Thoracic aorta endothelial cell (primary cell): Measurements from ENCODE around the gene CCDC141. TPM values are rescaled to one million over a fixed set of nuclear protein-coding genes. Genes with fewer than 3 reads are reported as not detected.

Experiments
- total RNA-seq: library from RNA; depleted of rRNA; stranded (reverse); fragments of >200 nt; gene quantifications from 2 replicates; pipeline ENCODE4 v1.2.3, GENCODE V29; 2012

CCDC141 gene, protein sequence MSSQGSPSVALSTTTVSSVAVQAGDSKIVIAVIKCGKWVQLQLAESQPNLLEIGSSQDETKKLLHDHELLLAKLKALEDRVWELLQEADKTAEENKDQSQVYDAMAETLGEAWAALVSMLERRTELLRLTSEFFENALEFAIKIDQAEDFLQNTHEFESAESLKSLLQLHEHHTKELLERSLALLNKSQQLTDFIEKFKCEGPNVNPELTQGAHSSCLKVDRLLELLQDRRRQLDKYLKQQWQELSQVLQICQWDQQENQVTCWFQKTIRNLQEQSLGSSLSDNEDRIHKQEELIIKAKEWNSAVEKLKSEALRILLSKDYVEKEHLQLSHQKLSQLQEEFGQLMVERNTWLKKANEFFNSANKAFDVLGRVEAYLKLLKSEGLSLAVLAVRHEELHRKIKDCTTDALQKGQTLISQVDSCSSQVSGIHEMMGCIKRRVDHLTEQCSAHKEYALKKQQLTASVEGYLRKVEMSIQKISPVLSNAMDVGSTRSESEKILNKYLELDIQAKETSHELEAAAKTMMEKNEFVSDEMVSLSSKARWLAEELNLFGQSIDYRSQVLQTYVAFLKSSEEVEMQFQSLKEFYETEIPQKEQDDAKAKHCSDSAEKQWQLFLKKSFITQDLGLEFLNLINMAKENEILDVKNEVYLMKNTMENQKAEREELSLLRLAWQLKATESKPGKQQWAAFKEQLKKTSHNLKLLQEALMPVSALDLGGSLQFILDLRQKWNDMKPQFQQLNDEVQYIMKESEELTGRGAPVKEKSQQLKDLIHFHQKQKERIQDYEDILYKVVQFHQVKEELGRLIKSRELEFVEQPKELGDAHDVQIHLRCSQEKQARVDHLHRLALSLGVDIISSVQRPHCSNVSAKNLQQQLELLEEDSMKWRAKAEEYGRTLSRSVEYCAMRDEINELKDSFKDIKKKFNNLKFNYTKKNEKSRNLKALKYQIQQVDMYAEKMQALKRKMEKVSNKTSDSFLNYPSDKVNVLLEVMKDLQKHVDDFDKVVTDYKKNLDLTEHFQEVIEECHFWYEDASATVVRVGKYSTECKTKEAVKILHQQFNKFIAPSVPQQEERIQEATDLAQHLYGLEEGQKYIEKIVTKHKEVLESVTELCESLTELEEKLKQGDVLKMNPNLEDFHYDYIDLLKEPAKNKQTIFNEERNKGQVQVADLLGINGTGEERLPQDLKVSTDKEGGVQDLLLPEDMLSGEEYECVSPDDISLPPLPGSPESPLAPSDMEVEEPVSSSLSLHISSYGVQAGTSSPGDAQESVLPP (N-terminal part only)
- total RNA-seq: 0.13 TPM in 1 of 2 replicates, not detected in the other

DNA sequence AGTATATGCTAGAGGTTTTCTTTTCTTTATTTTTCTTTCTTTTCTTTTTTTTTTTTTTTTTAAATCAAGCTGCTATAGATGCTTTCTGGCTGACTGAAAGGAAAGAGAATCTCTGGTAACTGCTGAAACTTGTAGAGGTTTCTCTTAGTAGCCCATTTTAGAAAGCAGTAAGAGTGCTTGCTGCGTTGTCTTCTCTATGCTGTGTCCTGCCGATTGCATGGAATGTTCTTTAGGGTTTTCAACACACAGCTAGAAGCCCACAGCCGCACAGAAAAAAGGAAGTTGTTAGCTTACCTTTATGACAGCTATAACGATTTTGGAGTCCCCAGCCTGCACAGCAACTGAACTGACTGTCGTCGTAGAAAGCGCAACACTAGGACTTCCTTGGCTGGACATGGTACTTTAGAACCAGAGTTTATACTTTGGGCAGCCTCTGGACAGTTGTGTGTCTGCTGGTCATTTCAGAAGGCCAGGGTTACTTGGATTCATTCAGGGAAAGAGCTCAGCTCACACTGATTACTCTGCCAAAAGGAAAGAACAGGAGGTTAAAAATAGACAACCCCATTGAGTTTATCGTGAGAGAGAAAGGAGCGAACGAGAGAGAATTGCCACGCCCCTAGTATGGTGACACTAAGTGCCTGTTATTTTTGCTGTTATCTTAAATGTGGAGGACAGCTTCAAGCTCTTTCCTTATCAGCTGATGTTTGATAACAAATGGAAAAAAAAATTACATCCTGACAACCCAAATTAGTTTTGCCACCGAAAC is at the start of gene CCDC141:
TSS of gene CCDC141 (minus strand) at position 592 of the 766 bp plus-strand sequence. CDS start at position 396, 196 bp downstream.

DNA sequence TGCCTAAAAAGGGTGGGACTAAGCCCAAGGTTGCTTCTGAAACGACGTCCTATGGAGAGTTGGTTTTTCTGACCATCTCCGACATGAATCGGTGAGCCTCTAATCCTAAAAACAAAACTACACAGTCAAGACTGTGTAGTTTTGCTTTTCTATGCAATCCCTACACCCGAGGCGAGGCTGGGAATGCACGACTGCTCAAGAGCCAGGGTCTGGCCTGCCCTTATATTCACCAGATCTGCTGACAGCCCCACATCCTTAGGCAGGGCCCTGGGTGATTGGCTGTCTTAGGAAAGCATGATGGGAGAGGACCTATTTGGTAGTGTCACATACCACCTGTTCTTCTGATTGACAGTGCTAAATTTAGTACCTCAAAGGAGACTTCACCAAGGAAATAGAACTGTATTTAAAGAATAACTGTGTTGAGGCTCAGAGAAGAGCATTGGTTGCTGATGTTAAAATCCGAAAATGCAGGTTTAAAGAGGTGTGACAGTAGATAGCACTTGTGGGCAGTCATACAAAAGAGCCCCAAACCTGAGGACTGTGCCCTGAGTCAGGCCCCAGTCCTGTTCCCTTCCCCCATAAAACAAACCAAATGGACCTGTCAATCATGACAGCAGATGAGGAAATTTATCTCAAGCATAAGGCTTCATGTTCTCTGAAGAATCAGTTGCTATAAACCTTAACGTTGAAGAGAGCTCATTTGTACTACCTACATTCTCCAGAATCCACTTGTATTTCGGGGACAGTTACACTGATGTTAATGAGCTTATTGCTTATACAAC is 242.5 kb downstream of the CCDC141 start, which contains the start of gene TTN:
TSS of gene TTN (minus strand) at position 197 of the 782 bp plus-strand sequence. CDS start 2,781 bp downstream, outside the sequence.

Other genes with a start within 250 kb of the CCDC141 start
- gene TTN, start 242.7 kb downstream of the CCDC141 start, total RNA-seq: 1.9 and 3.2 TPM in 2 replicates
- 43.2 and 47.9 TPM in 2 replicates for gene SESTD1, start 214.7 kb upstream of the CCDC141 start, total RNA-seq